SK-N-SH (cell line): ENCODE measurements around the gene IGF1R. TPM values are rescaled to one million over a fixed set of nuclear protein-coding genes. Genes with fewer than 3 reads are reported as not detected.

Experiments
- CTCF ChIA-PET: fragments of 300-600, 350-600 bp; formaldehyde crosslinking; extraction: SDS; loops from one replicate; lab custom pipeline; 2021; lab: Yijun Ruan, JAX
- POLR2A ChIA-PET: fragments of 350-600 bp; sonication (Branson Sonifier 250); formaldehyde crosslinking; extraction: SDS; loops from one replicate; lab custom pipeline; 2020; ENCODE audit warnings: antibody characterized with exemption, inconsistent platforms; lab: Yijun Ruan, JAX
- DNase-seq: peaks from one replicate; pipeline ENCODE4 v3.0.0; 2012
- H2AFZ ChIP-seq: fragments of 200-600 bp; sonication (generic); 2 replicates; pipeline ENCODE4 v1.8.1; 2016; ENCODE audit warnings: antibody characterized with exemption, mild to moderate bottlenecking, low read depth
- H3F3A ChIP-seq: fragments of 200-600 bp; sonication (generic); replicated peaks from 2 replicates; pipeline ENCODE3; 2016; ENCODE audit warnings: antibody characterized with exemption, mild to moderate bottlenecking; ENCODE audit not compliant: insufficient read depth
- H3K27ac ChIP-seq, 2 experiments: fragments of 200-500 bp in 1 of 2; fragments of 200-600 bp in 1 of 2; sonication (Bioruptor generic) in 1 of 2; sonication (generic), shearing (Covaris generic) in 1 of 2; 2 replicates each; pipeline versions ENCODE4 v1.5.1 to v1.6.1; 2014 to 2016; ENCODE audit warnings: low read depth in 2 of 2, inconsistent platforms in 1 of 2, low read length in 1 of 2, mild to moderate bottlenecking in 1 of 2, mixed read lengths in 1 of 2
- H3K27me3 ChIP-seq: fragments of 200-600 bp; sonication (generic), shearing (Covaris generic); 2 replicates; pipeline ENCODE4 v1.6.1; 2016; ENCODE audit warnings: mixed run types; ENCODE audit not compliant: insufficient read depth
- H3K36me3 ChIP-seq, 2 experiments: fragments of 200-500 bp in 1 of 2; fragments of 200-600 bp in 1 of 2; sonication (Bioruptor generic) in 1 of 2; sonication (generic) in 1 of 2; replicated peaks in 1 of 2; 2 replicates each; pipeline versions ENCODE3 to v1.5.1; 2014 to 2016; ENCODE audit warnings: low read length in 1 of 2, mild to moderate bottlenecking in 1 of 2; ENCODE audit not compliant: insufficient read depth in 2 of 2, control insufficient read depth in 1 of 2
- H3K4me1 ChIP-seq, 2 experiments: fragments of 200-500 bp in 1 of 2; fragments of 200-600 bp in 1 of 2; sonication (Bioruptor generic) in 1 of 2; sonication (generic), shearing (Covaris generic) in 1 of 2; 2 replicates each; pipeline versions ENCODE4 v1.5.1 to v1.6.1; 2014 to 2016; ENCODE audit warnings: low read depth in 1 of 2, low read length in 1 of 2, mixed run types in 1 of 2; ENCODE audit not compliant: insufficient read depth in 2 of 2, control insufficient read depth in 1 of 2
- H3K4me2 ChIP-seq: fragments of 200-600 bp; sonication (generic), shearing (Covaris generic); 2 replicates; pipeline ENCODE4 v1.6.1; 2017; ENCODE audit warnings: mixed run types
- H3K4me3 ChIP-seq, 2 experiments: fragments of 200-500 bp in 1 of 2; fragments of 200-600 bp in 1 of 2; sonication (Bioruptor generic) in 1 of 2; sonication (generic), shearing (Covaris generic) in 1 of 2; 2 replicates each; pipeline versions ENCODE4 v1.5.1 to v1.8.1; 2014 to 2016; ENCODE audit warnings: low read depth in 2 of 2, inconsistent platforms in 1 of 2, low read length in 1 of 2, mild to moderate bottlenecking in 1 of 2, mixed read lengths in 1 of 2, moderate library complexity in 1 of 2
- H3K79me2 ChIP-seq: fragments of 200-600 bp; sonication (generic); 2 replicates; pipeline ENCODE4 v1.8.1; 2017; ENCODE audit warnings: mild to moderate bottlenecking; ENCODE audit not compliant: insufficient read depth
- H3K9ac ChIP-seq: fragments of 200-600 bp; sonication (generic); 2 replicates; pipeline ENCODE4 v1.6.1; 2017; ENCODE audit warnings: mixed run types
- H3K9me2 ChIP-seq: fragments of 200-600 bp; sonication (generic); 2 replicates; pipeline ENCODE4 v1.6.1; 2017; ENCODE audit warnings: mixed run types
- H3K9me3 ChIP-seq: fragments of 200-600 bp; sonication (generic); 2 replicates; pipeline ENCODE4 v1.6.1; 2017; ENCODE audit warnings: mixed run types, mild to moderate bottlenecking, moderate library complexity
- H4K20me1 ChIP-seq: fragments of 200-600 bp; sonication (generic); 2 replicates; pipeline ENCODE4 v1.6.1; 2017; ENCODE audit warnings: mild to moderate bottlenecking, mixed run types; ENCODE audit not compliant: insufficient read depth
- CHD2 ChIP-seq: fragments of 150-350 bp; IDR thresholded peaks from 2 replicates; pipeline ENCODE4 v1.6.1; 2018; ENCODE audit warnings: low read length; ENCODE audit not compliant: partially characterized antibody
- ELF1 ChIP-seq: IDR thresholded peaks from 2 replicates; pipeline ENCODE4 v1.4.0; 2012
- EP300 ChIP-seq, 2 experiments: IDR thresholded peaks; 2 replicates each; pipeline versions ENCODE4 v1.4.0 to v1.6.1; 2012; ENCODE audit warnings: borderline replicate concordance in 1 of 2, low read depth in 1 of 2, low read length in 1 of 2
- EZH2phosphoT487 ChIP-seq: fragments of 200-600 bp; sonication (generic); IDR thresholded peaks from 2 replicates; pipeline ENCODE4 v1.6.1; 2017; ENCODE audit warnings: low read depth, mixed run types, mild to moderate bottlenecking, antibody characterized with exemption, moderate library complexity, borderline replicate concordance
- FOXJ3 ChIP-seq: sonication (generic); formaldehyde crosslinking; IDR thresholded peaks from 2 replicates; pipeline ENCODE4 v1.5.1; 2020; ENCODE audit warnings: mild to moderate bottlenecking, missing genetic modification reagents
- FOXM1 ChIP-seq: IDR thresholded peaks from 2 replicates; pipeline ENCODE4 v1.4.0; 2012; ENCODE audit warnings: low read depth, mild to moderate bottlenecking
- IRF3 ChIP-seq: fragments of 150-350 bp; IDR thresholded peaks from 2 replicates; pipeline ENCODE4 v1.6.1; 2016; ENCODE audit warnings: mild to moderate bottlenecking, low read depth, low read length
- JUND ChIP-seq: IDR thresholded peaks from 2 replicates; pipeline ENCODE4 v1.4.0; 2012
- MXI1 ChIP-seq: IDR thresholded peaks from 2 replicates; pipeline ENCODE4 v1.6.1; 2012; ENCODE audit warnings: mild to moderate bottlenecking, low read depth, low read length, improper control_type of control experiment
- NRF1 ChIP-seq: IDR thresholded peaks from 2 replicates; pipeline ENCODE4 v1.6.1; 2012; ENCODE audit warnings: low read depth, mild to moderate bottlenecking, low read length
- PBX3 ChIP-seq: IDR thresholded peaks from 2 replicates; pipeline ENCODE4; 2012
- POLR2AphosphoS5 ChIP-seq: IDR thresholded peaks from 2 replicates; pipeline ENCODE4 v1.6.1; 2012; ENCODE audit warnings: low read depth, low read length
- RAD21 ChIP-seq: IDR thresholded peaks from 2 replicates; pipeline ENCODE4 v1.6.1; 2012; ENCODE audit warnings: mild to moderate bottlenecking, low read length
- RXRA ChIP-seq: IDR thresholded peaks from 2 replicates; pipeline ENCODE4 v1.4.0; 2012; ENCODE audit warnings: low read depth, mild to moderate bottlenecking, borderline replicate concordance
- SMC3 ChIP-seq: IDR thresholded peaks from 2 replicates; pipeline ENCODE4 v1.6.1; 2012; ENCODE audit warnings: low read depth, low read length, improper control_type of control experiment
- TAF1 ChIP-seq: IDR thresholded peaks from 2 replicates; pipeline ENCODE4 v1.6.1; 2012; ENCODE audit warnings: low read depth, mild to moderate bottlenecking, low read length, moderate library complexity, borderline replicate concordance
- TEAD4 ChIP-seq: IDR thresholded peaks from 2 replicates; pipeline ENCODE4 v1.4.0; 2012; ENCODE audit warnings: mild to moderate bottlenecking, borderline replicate concordance; ENCODE audit not compliant: insufficient read depth
- YY1 ChIP-seq: IDR thresholded peaks from 2 replicates; pipeline ENCODE4 v1.4.0; 2012; ENCODE audit warnings: low read depth, mild to moderate bottlenecking
- WGBS: methylation state at CpG from one replicate; pipeline ENCODE4 v1.1.6; 2017; ENCODE audit warnings: low lambda C conversion rate; 5-methylcytosine and 5-hydroxymethylcytosine counted together
- polyA plus RNA-seq, 3 experiments: library from polyadenylated mRNA; depleted of rRNA; stranded (reverse); fragments of >200 nt; gene quantifications; 2 replicates each; pipeline ENCODE4 v1.2.3, GENCODE V29; 2012
- TF ChIP-seq, protein P1 (sequence below): fragments of 200-600 bp; sonication (generic); IDR thresholded peaks from 2 replicates; pipeline ENCODE4 v1.6.1; 2017; ENCODE audit warnings: antibody characterized with exemption, mild to moderate bottlenecking, moderate library complexity
- TF ChIP-seq, protein P2 (sequence below): fragments of 150-350 bp; IDR thresholded peaks from 2 replicates; pipeline ENCODE4 v1.6.1; 2017; ENCODE audit warnings: antibody characterized with exemption, low read length, low read depth, borderline replicate concordance

IGF1R gene
- polyA plus RNA-seq, 1 of the 3 experiments (the other 2 are of a cell fraction): 9.5 TPM

DNA sequence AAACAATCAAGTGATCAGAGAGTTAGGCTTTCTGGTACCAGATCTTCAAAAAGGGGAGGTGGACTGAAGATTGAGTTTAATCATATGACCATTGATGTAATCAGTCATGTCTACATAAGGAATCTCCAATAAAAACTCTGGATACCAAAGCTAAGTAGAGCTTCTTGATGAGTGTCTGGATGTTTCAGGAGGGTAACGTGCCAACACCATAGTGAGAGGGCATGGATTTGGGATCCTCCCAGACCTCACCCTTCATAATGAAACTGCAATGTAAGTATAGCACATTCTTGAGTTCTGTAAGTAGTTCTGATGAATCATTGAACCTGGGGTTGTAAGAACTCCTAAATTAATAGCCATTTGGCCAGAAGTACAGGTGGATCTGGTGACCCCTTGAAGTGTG lies 337.9 kb downstream of the IGF1R start (continued):
- no peak for TF ChIP-seq RAD21
- TF ChIP-seq JUND: no peak

DNA sequence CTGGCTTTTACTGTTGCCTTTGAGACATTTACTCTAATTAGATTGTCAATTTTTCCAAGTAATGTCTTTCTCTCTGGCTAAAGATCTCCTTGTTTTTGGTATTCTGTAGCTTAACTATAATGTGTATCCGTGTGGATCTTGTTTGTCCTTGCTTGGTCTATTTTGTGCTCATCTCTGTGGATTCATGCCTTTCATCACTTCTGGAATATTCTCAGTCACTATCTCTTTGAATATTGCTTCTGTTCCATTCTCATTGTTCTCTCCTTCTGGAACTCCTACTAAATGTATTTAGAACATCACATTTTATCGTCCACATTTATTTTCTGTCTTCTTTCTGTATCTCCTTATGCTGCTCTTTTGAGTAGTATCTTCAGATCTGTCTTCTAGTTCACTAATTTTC lies 346.6 kb downstream of the IGF1R start:
- H2AFZ ChIP-seq: no peak overlapping the region
- CTCF ChIA-PET: no interaction called here
- 51% methylated on average over 2 of the region's 2 CpGs for WGBS

More for the DNA sequence above, 346.6 kb downstream of the IGF1R start:
- Histone ChIP-seq H3K36me3 (no peaks in the 10 kb centered on the region), H3K9ac (no peak overlapping the region), H3K27ac (no peak overlapping the region), H3F3A (no peaks in the 10 kb centered on the region), H3K4me2 (no peak overlapping the region), H3K9me2 (no peaks in the 10 kb centered on the region), H3K4me1 (no peaks in the 10 kb centered on the region), H3K4me3 (no peak overlapping the region), H3K27me3 (no peaks in the 10 kb centered on the region; the same call in 1 of the 2 replicates), H3K9me3 (no peaks in the 10 kb centered on the region), H3K79me2 (no peaks in the 10 kb centered on the region), H4K20me1 (no peaks in the 10 kb centered on the region)
- TF ChIP-seq EP300 (IDR thresholded peaks at IDR 0.05; ENCODE audit: borderline replicate concordance in 1 of 2, low read depth in 1 of 2, low read length in 1 of 2): no peak
- no peak for TF ChIP-seq MXI1
- TF ChIP-seq PBX3: no peak
- TF ChIP-seq NRF1: no peak
- no peak for TF ChIP-seq EZH2phosphoT487
- no peak for TF ChIP-seq YY1
- no peak for TF ChIP-seq FOXM1
- TF ChIP-seq POLR2AphosphoS5: no peak
- no peak for TF ChIP-seq RXRA
- TF ChIP-seq FOXJ3 (CRISPR knock-in tag): no peak
- TF ChIP-seq ELF1: no peak
- TF ChIP-seq IRF3: no peak
- no peak for TF ChIP-seq CHD2
- TF ChIP-seq TEAD4: no peak
- TF ChIP-seq, protein P1, sequence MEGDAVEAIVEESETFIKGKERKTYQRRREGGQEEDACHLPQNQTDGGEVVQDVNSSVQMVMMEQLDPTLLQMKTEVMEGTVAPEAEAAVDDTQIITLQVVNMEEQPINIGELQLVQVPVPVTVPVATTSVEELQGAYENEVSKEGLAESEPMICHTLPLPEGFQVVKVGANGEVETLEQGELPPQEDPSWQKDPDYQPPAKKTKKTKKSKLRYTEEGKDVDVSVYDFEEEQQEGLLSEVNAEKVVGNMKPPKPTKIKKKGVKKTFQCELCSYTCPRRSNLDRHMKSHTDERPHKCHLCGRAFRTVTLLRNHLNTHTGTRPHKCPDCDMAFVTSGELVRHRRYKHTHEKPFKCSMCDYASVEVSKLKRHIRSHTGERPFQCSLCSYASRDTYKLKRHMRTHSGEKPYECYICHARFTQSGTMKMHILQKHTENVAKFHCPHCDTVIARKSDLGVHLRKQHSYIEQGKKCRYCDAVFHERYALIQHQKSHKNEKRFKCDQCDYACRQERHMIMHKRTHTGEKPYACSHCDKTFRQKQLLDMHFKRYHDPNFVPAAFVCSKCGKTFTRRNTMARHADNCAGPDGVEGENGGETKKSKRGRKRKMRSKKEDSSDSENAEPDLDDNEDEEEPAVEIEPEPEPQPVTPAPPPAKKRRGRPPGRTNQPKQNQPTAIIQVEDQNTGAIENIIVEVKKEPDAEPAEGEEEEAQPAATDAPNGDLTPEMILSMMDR: no peak
- TF ChIP-seq TAF1: no peak
- no peak for TF ChIP-seq SMC3
- TF ChIP-seq, protein P2, sequence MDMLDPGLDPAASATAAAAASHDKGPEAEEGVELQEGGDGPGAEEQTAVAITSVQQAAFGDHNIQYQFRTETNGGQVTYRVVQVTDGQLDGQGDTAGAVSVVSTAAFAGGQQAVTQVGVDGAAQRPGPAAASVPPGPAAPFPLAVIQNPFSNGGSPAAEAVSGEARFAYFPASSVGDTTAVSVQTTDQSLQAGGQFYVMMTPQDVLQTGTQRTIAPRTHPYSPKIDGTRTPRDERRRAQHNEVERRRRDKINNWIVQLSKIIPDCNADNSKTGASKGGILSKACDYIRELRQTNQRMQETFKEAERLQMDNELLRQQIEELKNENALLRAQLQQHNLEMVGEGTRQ: no peak
- POLR2A ChIA-PET: no interaction called here
- DNase-seq: no peak
